Measurements from ENCODE around the gene NPAS2. TPM values are rescaled to one million over a fixed set of nuclear protein-coding genes. Genes with fewer than 3 reads are reported as not detected.

The NPAS2 gene
- total RNA-seq, 2 donors from 2014 or later: 4.6 to 5.9 TPM

DNA sequence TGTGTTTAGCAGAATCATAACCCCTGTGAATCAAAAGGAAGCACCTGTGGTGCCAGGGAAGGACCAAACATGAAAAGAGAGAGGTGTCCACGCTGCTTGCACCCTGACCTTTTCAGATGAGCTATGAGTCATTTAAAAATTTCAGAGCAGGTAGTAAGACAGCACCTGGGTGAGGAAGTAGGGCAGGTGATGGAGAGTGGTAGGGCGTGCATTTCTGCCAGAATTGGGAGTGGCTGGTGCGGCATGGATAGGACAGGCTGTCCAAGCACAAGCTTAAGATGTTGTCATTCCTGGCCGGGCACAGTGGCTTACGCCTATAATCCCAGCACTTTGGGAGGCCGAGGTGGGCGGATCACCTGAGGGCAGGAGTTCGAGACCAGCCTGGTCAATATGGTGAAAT, 36.8 kb downstream of the NPAS2 start:
- Mint-ChIP-seq H3K4me3 (no peak overlapping the region), H3K4me1 (peaks cover 3% of the 10 kb centered on the region), H3K27me3 (no peaks in the 10 kb centered on the region), H3K27ac (no peak overlapping the region), H3K36me3 (ENCODE audit: low read depth) (peaks cover 3% of the 10 kb centered on the region)
- no peaks in the 10 kb centered on the region for H3K9me3 ChIP-seq (ENCODE audit: control insufficient read depth, low read length, poor library complexity, severe bottlenecking)
- DNase-seq: no peak
- no peak for ATAC-seq

DNA sequence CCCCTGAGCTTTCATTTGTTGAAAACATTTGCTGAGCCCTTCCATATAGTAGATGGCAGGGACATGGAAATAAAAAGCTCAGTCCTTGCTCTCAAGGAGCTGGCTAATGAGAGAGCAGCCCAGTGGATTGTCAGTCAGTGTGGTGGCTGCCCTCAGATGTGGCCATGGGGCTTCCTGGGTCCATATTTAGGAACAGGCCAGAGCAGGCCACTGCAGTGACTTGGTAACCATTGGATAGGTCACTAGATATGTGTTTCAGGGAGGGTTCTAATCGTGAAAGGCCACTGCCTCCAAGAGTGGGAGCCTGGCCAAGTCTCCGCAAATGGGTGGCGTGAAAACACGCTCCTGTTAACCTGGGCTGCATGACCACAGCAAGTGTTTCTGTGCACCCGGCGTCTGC, 37.4 kb downstream of the NPAS2 start:
- Mint-ChIP-seq H3K27me3 (no peaks in the 10 kb centered on the region), H3K36me3 (ENCODE audit: low read depth) (peaks cover 3% of the 10 kb centered on the region), H3K4me1 (peaks cover 3% of the 10 kb centered on the region), H3K4me3 (no peak overlapping the region), H3K27ac (no peak overlapping the region)
- DNase-seq (no peak), ATAC-seq (no peak)
- no peaks in the 10 kb centered on the region for H3K9me3 ChIP-seq (ENCODE audit: control insufficient read depth, low read length, poor library complexity, severe bottlenecking)

DNA sequence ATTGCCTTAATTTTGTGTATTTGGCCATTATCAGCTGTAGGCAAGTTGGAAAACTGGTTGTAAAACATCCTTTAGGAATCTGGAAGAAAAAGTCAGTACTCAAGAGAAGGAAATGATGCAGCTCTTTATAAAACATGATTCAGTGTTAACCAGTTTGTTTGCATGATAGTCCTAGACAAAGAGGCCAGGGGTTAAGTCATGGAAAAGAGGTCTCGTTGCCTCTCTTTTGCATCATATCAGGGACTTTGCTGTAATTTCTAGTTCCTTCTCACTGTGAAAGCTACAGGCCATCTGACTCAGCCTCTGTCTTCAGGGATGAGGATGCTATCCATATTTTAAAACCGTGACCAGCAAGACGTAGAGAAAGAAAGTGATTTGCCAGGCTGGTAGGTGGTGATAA, 38.0 kb downstream of the NPAS2 start:
- no peak for DNase-seq
- no peak overlapping the region for H3K27ac Mint-ChIP-seq
- no peaks in the 10 kb centered on the region for H3K9me3 ChIP-seq (ENCODE audit: control insufficient read depth, low read length, poor library complexity, severe bottlenecking)
- H3K27me3 Mint-ChIP-seq: no peaks in the 10 kb centered on the region
- no peak overlapping the region for H3K4me3 Mint-ChIP-seq
- H3K36me3 Mint-ChIP-seq (ENCODE audit: low read depth): peaks cover 3% of the 10 kb centered on the region
- ATAC-seq: no peak
- peaks cover 3% of the 10 kb centered on the region for H3K4me1 Mint-ChIP-seq

DNA sequence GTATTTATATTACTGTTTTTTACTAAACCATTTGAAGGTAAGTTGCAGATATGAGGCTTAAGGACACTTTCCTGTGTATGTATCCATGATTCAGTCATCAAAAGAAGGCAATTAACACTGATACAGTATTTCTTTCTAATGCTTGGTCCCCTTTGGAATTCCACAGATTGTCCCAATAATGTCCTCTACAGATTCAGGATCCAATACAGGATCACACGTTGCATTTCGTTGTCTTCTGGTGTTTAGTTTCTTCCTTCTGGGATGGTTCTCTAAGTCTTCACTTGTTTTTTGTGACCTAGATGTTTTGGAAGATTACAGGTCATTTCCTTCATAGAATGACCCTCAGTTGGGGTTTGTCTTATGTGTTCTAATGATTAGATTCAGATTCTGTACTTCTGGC, 40.0 kb downstream of the NPAS2 start:
- DNase-seq (no peak), ATAC-seq (no peak)
- Mint-ChIP-seq H3K27ac (no peak overlapping the region), H3K4me1 (no peaks in the 10 kb centered on the region), H3K4me3 (no peak overlapping the region), H3K36me3 (ENCODE audit: low read depth) (peaks cover 3% of the 10 kb centered on the region), H3K27me3 (no peaks in the 10 kb centered on the region)
- H3K9me3 ChIP-seq (ENCODE audit: control insufficient read depth, low read length, poor library complexity, severe bottlenecking): no peaks in the 10 kb centered on the region

DNA sequence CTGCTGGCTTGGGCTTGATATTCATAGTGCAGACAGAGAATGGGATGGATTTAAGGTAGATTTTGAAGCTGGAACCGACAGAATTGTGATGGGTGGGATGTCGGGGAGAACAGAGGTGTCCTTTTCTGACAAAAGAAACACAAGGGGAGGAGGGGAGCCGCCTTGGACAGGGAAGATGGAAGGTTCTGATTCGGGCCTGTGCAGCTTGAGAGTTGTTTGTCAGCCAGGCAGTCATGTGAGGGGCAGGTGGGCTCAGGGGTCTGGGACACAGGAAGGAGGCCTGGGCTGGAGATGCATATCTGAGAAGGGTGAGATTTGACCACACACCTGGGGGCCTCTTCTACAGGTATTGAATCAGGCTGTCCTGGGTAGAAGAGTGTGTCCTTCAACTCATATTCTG, 41.4 kb downstream of the NPAS2 start:
- Mint-ChIP-seq H3K27ac (no peak overlapping the region), H3K4me3 (no peak overlapping the region)
- no peak for DNase-seq

DNA sequence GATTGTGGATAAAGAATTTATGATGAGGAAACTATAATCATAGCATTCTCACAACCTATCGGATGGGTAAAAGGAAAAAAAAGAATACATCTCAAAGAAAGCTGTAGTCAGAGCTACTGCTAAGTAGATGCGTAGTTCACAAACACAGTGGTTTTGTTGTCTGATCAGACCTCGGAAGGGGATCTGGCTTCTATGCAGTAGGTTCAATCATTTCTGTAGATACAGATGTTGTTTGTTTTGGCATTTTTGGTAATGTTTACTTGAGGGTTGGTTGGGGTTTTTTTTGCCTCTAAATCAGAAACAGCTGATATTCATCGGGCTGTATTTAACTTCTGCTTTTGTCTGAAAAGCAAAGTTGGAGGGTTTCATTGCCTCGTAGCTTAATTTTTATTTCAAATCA, 42.1 kb downstream of the NPAS2 start:
- no peak for DNase-seq
- no peak for ATAC-seq
- no peaks in the 10 kb centered on the region for H3K4me1 Mint-ChIP-seq
- H3K36me3 Mint-ChIP-seq (ENCODE audit: low read depth): peaks cover 3% of the 10 kb centered on the region
- no peaks in the 10 kb centered on the region for H3K9me3 ChIP-seq (ENCODE audit: control insufficient read depth, low read length, poor library complexity, severe bottlenecking)
- no peak overlapping the region for H3K27ac Mint-ChIP-seq
- no peak overlapping the region for H3K4me3 Mint-ChIP-seq
- no peaks in the 10 kb centered on the region for H3K27me3 Mint-ChIP-seq

More for the DNA sequence above, 41.4 kb downstream of the NPAS2 start:
- ATAC-seq: no peak
- no peaks in the 10 kb centered on the region for H3K27me3 Mint-ChIP-seq
- no peaks in the 10 kb centered on the region for H3K4me1 Mint-ChIP-seq
- H3K9me3 ChIP-seq (ENCODE audit: control insufficient read depth, low read length, poor library complexity, severe bottlenecking): no peaks in the 10 kb centered on the region
- peaks cover 3% of the 10 kb centered on the region for H3K36me3 Mint-ChIP-seq (ENCODE audit: low read depth)

DNA sequence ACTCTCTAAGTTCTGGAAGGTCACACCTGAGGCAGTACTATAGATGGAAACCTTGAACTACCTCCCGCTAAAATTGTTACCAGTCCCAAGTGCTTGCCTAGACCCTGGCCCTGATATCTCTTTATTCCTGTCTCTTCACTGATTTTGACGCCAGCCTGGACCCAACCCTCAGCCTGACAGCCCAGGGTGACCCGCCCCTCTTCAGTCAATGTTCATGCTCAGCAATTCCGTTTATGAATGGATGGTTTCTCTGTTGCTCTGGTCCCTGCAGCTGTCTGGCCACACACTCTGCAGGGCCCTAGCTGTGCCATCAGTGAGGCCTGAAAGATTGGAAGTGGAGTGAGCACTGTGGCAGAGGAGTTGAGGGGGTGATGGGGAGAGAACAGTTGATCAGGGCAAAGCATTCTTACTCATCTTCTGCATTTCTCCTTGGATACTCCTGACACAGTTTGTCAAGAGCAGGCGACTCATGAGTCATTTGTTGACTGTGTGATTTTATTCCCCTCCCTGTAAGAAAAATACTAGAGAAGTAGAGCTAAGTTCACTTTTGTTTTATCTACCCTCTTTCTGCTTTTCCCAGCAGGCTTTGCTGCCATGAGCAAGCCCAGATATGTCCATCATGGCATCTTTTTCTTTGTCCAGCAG, 46.0 kb downstream of the NPAS2 start:
- no peaks in the 10 kb centered on the region for H3K9me3 ChIP-seq (ENCODE audit: control insufficient read depth, low read length, poor library complexity, severe bottlenecking)
- Mint-ChIP-seq H3K4me1 (no peaks in the 10 kb centered on the region), H3K4me3 (no peak overlapping the region), H3K27me3 (no peaks in the 10 kb centered on the region), H3K36me3 (ENCODE audit: low read depth) (peaks cover 3% of the 10 kb centered on the region), H3K27ac (no peak overlapping the region)
- ATAC-seq (no peak), DNase-seq (no peak)

DNA sequence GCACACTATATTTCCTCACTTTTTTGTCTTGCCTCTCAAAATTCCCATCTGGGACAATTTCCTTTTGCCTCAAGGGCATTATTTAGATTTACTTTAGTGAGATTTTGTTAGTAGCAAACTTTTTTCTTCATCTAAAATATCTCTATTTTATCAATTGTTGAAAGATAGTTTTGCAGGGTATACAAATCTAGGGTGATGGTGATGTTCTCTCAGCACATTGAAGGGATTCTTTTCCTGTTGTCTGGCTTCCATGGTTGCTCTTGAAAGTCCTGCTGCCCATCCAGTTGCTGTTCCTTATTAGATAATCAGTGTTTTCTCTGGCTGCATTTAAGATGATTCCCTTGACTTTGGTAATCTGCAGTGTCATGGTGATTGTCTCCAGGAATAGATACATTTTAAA, 48.1 kb downstream of the NPAS2 start:
- Mint-ChIP-seq H3K4me3 (no peak overlapping the region), H3K27ac (no peak overlapping the region), H3K27me3 (no peaks in the 10 kb centered on the region), H3K36me3 (ENCODE audit: low read depth) (peaks cover 4% of the 10 kb centered on the region), H3K4me1 (no peaks in the 10 kb centered on the region)
- DNase-seq: no peak
- ATAC-seq: no peak
- H3K9me3 ChIP-seq (ENCODE audit: control insufficient read depth, low read length, poor library complexity, severe bottlenecking): no peaks in the 10 kb centered on the region

DNA sequence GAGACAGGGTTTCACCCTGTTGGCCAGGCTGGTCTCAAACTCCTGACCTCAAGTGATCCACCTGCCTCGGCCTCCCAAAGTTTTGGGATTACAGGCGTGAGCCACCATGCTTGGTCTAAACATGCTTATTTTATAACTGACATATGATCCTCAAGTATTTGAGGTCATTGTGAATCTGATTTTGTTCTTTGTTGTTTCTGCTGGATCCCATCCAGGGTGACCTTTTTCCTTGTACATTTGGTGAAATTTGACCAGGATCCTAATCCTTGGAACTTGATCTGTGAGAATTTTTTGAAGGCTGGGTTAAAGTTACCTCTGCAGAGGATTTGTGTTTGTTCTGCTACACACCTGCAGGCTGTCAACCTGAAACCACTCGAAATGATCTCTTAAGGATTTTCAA, 49.2 kb downstream of the NPAS2 start:
- ATAC-seq: no peak
- H3K27me3 Mint-ChIP-seq: no peaks in the 10 kb centered on the region
- no peaks in the 10 kb centered on the region for H3K4me1 Mint-ChIP-seq
- no peaks in the 10 kb centered on the region for H3K9me3 ChIP-seq (ENCODE audit: control insufficient read depth, low read length, poor library complexity, severe bottlenecking)
- no peak overlapping the region for H3K4me3 Mint-ChIP-seq
- peaks cover 4% of the 10 kb centered on the region for H3K36me3 Mint-ChIP-seq (ENCODE audit: low read depth)
- no peak for DNase-seq
- H3K27ac Mint-ChIP-seq: no peak overlapping the region

DNA sequence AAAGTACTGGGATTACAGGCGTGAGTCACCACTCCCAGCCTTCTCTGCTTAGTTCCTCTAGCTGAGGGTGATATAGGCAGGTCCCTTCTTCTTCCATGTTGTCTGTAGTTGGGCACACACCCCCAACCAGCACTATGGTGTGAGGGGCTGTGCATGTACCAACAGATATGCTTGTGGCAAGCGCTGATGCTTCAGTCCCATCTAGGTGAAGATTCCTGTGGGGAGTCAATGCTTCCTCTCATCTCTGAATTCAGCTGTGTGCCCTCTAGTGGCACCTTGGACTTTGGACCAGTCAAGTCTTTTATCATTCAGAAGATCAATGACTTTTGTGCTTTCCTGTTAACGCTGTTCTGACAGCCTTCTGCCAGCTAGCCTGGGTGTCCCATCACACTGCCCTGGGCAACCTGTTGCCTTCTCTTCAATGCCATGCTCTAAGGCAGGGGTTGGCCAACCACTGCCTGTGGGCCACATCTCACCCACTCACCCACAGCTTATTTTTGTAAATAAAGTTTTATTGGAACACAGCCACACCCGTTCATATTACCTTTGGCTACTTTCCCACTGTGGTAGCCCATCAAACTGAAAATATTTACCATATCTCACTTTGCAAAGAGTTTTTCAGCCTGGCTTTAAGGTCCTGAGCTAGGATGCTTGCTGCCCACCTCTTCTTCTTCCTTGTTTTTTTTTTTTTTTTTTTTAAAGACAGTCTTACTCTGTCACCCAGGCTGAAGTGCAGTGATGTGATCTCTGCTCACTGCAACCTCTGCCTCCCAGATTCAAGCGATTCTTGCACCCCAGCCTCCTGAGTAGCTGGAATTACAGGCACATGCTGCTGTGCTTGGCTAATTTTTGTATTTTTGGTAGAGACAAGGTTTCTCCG, 51.0 kb downstream of the NPAS2 start:
- ATAC-seq (no peak), DNase-seq (no peak)
- no peaks in the 10 kb centered on the region for H3K27me3 Mint-ChIP-seq
- no peak overlapping the region for H3K27ac Mint-ChIP-seq
- H3K9me3 ChIP-seq (ENCODE audit: control insufficient read depth, low read length, poor library complexity, severe bottlenecking): no peaks in the 10 kb centered on the region
- no peaks in the 10 kb centered on the region for H3K4me1 Mint-ChIP-seq
- H3K4me3 Mint-ChIP-seq: no peak overlapping the region
- H3K36me3 Mint-ChIP-seq (ENCODE audit: low read depth): peaks cover 4% of the 10 kb centered on the region

DNA sequence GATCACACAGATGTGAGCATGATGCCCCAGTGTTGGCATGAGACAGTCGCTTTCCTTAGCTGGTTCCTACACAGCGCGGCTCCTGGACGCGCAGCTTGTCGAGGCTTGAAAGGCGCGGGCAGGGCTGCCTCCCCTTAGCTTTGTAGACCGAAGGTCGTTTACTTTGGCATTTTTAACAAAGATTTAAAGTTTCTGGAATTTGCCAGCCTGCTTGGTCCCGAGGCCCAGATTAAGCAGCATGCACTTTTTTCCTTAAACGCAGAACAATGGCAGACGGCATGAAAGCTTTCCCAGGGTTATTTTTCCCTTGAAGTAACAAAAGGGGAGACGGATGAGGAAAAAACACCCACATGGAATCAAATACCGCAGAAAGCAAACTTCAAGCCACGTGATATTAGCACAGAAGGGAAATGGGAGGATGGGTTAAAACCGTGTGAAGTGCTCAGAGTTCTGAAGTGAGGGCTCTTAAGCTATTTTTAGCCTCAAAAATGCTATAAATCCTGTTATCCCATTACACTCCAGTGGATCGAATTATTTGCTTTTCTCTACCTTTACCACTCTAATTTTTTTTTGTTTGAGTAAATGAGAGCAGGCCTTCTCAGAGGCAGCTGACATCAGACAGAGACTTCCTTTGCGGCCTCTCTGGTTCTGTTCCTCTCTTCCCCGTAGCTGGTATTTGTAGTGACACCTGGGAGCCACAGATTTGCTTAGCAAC, 55.7 kb downstream of the NPAS2 start:
- Mint-ChIP-seq H3K4me1 (peaks cover 5% of the 10 kb centered on the region), H3K36me3 (ENCODE audit: low read depth) (peaks cover 4% of the 10 kb centered on the region), H3K27me3 (no peaks in the 10 kb centered on the region), H3K4me3 (peak overlapping the region; percentile 12), H3K27ac (peak overlapping the region; percentile 70)
- no peaks in the 10 kb centered on the region for H3K9me3 ChIP-seq (ENCODE audit: control insufficient read depth, low read length, poor library complexity, severe bottlenecking)
- no peak for DNase-seq
- ATAC-seq: peak; percentile 64

DNA sequence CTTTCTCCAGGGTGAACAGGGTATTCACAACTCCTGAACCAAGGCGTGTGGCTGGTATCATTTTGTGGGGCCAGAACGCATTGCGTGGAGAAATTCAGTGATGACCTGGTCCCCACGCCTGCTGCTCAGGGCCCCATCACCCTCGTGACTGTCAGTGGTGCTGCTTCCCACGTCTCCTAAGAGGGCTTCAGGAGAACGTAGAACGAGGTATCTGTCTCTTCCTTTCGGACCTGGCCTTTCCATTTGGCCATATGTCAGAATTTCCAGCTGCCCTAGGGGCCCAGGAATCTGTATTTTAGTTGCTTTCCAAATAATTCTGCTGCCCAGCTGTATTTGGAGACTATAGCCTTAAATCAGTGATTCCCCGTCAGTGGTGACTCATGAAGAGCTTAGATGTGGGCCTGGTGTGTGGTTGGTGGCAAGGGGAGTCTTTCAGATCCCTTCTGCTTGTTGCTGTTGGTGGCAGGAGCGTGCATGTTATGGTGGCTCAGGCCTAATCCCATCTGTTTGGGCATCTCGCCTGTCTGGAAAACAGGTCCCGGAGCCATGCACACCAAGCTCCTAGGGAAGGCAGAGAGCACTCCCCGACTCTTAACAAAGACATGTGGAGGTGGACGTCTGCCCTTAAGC, 56.4 kb downstream of the NPAS2 start:
- ATAC-seq (peak; percentile 60), DNase-seq (no peak)
- Mint-ChIP-seq H3K27me3 (no peaks in the 10 kb centered on the region), H3K36me3 (ENCODE audit: low read depth) (peaks cover 4% of the 10 kb centered on the region), H3K4me3 (peak overlapping the region; percentile 12), H3K27ac (peak overlapping the region; percentile 70), H3K4me1 (peaks cover 5% of the 10 kb centered on the region)
- H3K9me3 ChIP-seq (ENCODE audit: control insufficient read depth, low read length, poor library complexity, severe bottlenecking): no peaks in the 10 kb centered on the region

DNA sequence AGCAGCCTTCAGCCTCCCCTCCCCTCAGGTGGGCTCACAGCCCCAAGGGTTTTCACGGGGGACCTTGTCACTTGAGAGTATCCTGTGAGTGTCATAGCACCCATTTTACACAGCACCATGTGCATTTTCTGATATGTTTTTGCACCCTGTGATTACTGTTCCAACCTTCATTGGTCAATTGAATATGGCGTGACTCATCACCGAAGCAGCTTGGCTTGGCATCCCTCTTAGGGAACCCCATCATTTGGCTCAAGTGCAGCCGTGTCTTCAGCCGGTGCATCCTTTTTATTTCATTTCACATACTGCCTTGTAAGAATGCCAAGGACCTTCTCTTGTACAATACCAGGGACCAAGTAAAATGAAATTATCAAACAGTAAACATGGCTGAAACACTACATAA, 57.6 kb downstream of the NPAS2 start:
- ATAC-seq (no peak), DNase-seq (no peak)
- Mint-ChIP-seq H3K27me3 (no peaks in the 10 kb centered on the region), H3K27ac (no peak overlapping the region), H3K36me3 (ENCODE audit: low read depth) (no peaks in the 10 kb centered on the region), H3K4me1 (peaks cover 5% of the 10 kb centered on the region), H3K4me3 (no peak overlapping the region)
- H3K9me3 ChIP-seq (ENCODE audit: control insufficient read depth, low read length, poor library complexity, severe bottlenecking): no peaks in the 10 kb centered on the region

Measured in T-helper 17 cell (primary cell).